IMR-90 (cell line): ENCODE results near the gene IQSEC1. TPM values are rescaled to one million over a fixed set of nuclear protein-coding genes. Genes with fewer than 3 reads are reported as not detected.

Experiments
- ATAC-seq: fragments of 200-7000 bp; cut with Tn5 transposase; 2 replicates; pipeline ENCODE4 v1.9.1; 2020; ENCODE audit warnings: low read depth, mild to moderate bottlenecking, moderate library complexity
- BruUV-seq: library from RNA; stranded (reverse); fragments of 400-500 nt; replicated peaks from 2 replicates; lab custom pipeline; 2021; lab: Mats Ljungman, UMichigan
- CTCF ChIA-PET: fragments of 300-600 bp; formaldehyde crosslinking; extraction: SDS; loops from one replicate; lab custom pipeline; 2021; ENCODE audit warnings: antibody characterized with exemption; lab: Yijun Ruan, JAX
- POLR2A ChIA-PET: fragments of 300-600 bp; sonication (Branson Sonifier 250); formaldehyde crosslinking; loops from one replicate; lab custom pipeline; 2022; ENCODE audit warnings: antibody characterized with exemption; ENCODE audit not compliant: unreplicated experiment; lab: Charles Lee
- DNase-seq: peaks from one replicate; pipeline ENCODE4 v3.0.0; 2013
- H2AFZ ChIP-seq: replicated peaks from 2 replicates; pipeline ENCODE3; 2013; ENCODE audit warnings: low read length, mild to moderate bottlenecking; ENCODE audit not compliant: poor library complexity
- H2AK5ac ChIP-seq: 2 replicates; pipeline ENCODE4 v1.6.1; 2013; ENCODE audit warnings: low read depth, low read length, inconsistent platforms
- H2AK9ac ChIP-seq: replicated peaks from 2 replicates; pipeline ENCODE3; 2013; ENCODE audit warnings: mild to moderate bottlenecking, low read depth, low read length, moderate library complexity; ENCODE audit not compliant: poor library complexity
- H2BK120ac ChIP-seq: 2 replicates; pipeline ENCODE4 v1.6.1; 2013; ENCODE audit warnings: low read depth, low read length, inconsistent platforms
- H2BK15ac ChIP-seq: 3 replicates; pipeline ENCODE4 v1.6.1; 2013; ENCODE audit warnings: low read depth, low read length, inconsistent platforms
- H2BK20ac ChIP-seq: 2 replicates; pipeline ENCODE4 v1.6.1; 2013; ENCODE audit warnings: low read depth, mild to moderate bottlenecking, inconsistent platforms, low read length, moderate library complexity
- H2BK5ac ChIP-seq: 2 replicates; pipeline ENCODE4 v1.6.1; 2013; ENCODE audit warnings: mild to moderate bottlenecking, low read depth, low read length, inconsistent platforms; ENCODE audit not compliant: poor library complexity, severe bottlenecking
- H3K14ac ChIP-seq: replicated peaks from 2 replicates; pipeline ENCODE4 v1.6.1; 2013; ENCODE audit warnings: low read depth, low read length, inconsistent platforms
- H3K18ac ChIP-seq: 2 replicates; pipeline ENCODE4 v1.6.1; 2013; ENCODE audit warnings: low read depth, low read length, control low read depth
- H3K23ac ChIP-seq: 2 replicates; pipeline ENCODE4 v1.6.1; 2013; ENCODE audit warnings: low read depth, low read length, inconsistent platforms
- H3K27ac ChIP-seq: 2 replicates; pipeline ENCODE4 v1.5.1; 2013; ENCODE audit warnings: mild to moderate bottlenecking, control low read depth, low read length; ENCODE audit not compliant: insufficient read depth
- H3K27me3 ChIP-seq: 2 replicates; pipeline ENCODE4 v1.6.1; 2013; ENCODE audit warnings: low read length; ENCODE audit not compliant: control insufficient read depth, insufficient read depth
- H3K36me3 ChIP-seq: 2 replicates; pipeline ENCODE4 v1.6.1; 2013; ENCODE audit warnings: low read length, mixed read lengths; ENCODE audit not compliant: control insufficient read depth, insufficient read depth
- H3K4ac ChIP-seq: 2 replicates; pipeline ENCODE4 v1.6.1; 2013; ENCODE audit warnings: low read depth, low read length, inconsistent platforms
- H3K4me1 ChIP-seq: 2 replicates; pipeline ENCODE4 v1.6.1; 2013; ENCODE audit warnings: low read length, mixed read lengths; ENCODE audit not compliant: control insufficient read depth, insufficient read depth
- H3K4me2 ChIP-seq: 2 replicates; pipeline ENCODE4 v1.6.1; 2013; ENCODE audit warnings: low read depth, mild to moderate bottlenecking, control low read depth, low read length, moderate library complexity
- H3K4me3 ChIP-seq: 2 replicates; pipeline ENCODE4 v1.5.1; 2013; ENCODE audit warnings: low read depth, mild to moderate bottlenecking, control low read depth, low read length, moderate library complexity; ENCODE audit not compliant: insufficient read depth
- H3K56ac ChIP-seq: 2 replicates; pipeline ENCODE4 v1.6.1; 2013; ENCODE audit warnings: low read length, inconsistent platforms; ENCODE audit not compliant: insufficient read depth; ENCODE audit errors: extremely low read depth
- H3K79me1 ChIP-seq, 2 experiments: 2 replicates each; pipeline ENCODE4 v1.6.1; 2013; ENCODE audit warnings: low read length in 2 of 2, inconsistent platforms in 1 of 2, low read depth in 1 of 2
- H3K9ac ChIP-seq: 2 replicates; pipeline ENCODE4 v1.6.1; 2013; ENCODE audit warnings: low read depth, low read length, control low read depth
- H3K9me1 ChIP-seq: 2 replicates; pipeline ENCODE4 v1.6.1; 2013; ENCODE audit warnings: low read length, inconsistent platforms; ENCODE audit not compliant: insufficient read depth
- H3K9me3 ChIP-seq: 2 replicates; pipeline ENCODE4 v1.6.1; 2013; ENCODE audit warnings: low read length; ENCODE audit not compliant: control insufficient read depth, insufficient read depth
- H4K20me1 ChIP-seq: 2 replicates; pipeline ENCODE4 v1.6.1; 2013; ENCODE audit warnings: low read length, inconsistent platforms; ENCODE audit not compliant: insufficient read depth
- H4K5ac ChIP-seq: 2 replicates; pipeline ENCODE4 v1.6.1; 2013; ENCODE audit warnings: mild to moderate bottlenecking, low read depth, low read length, control low read depth
- H4K8ac ChIP-seq, 2 experiments: 2 replicates each; pipeline ENCODE4 v1.6.1; 2013; ENCODE audit warnings: low read depth in 2 of 2, low read length in 2 of 2, control low read depth in 1 of 2, inconsistent platforms in 1 of 2
- H4K91ac ChIP-seq: 2 replicates; pipeline ENCODE4 v1.6.1; 2013; ENCODE audit warnings: low read depth, low read length, inconsistent platforms; ENCODE audit not compliant: insufficient read depth
- BHLHE40 ChIP-seq: fragments of 150-350 bp; IDR thresholded peaks from 2 replicates; pipeline ENCODE4 v1.6.1; 2016; ENCODE audit warnings: mild to moderate bottlenecking, low read depth, low read length
- CEBPB ChIP-seq: IDR thresholded peaks from 2 replicates; pipeline ENCODE4 v1.6.1; 2012; ENCODE audit warnings: low read depth, low read length, improper control_type of control experiment
- CHD1 ChIP-seq: IDR thresholded peaks from 2 replicates; pipeline ENCODE4 v1.6.1; 2012; ENCODE audit warnings: low read depth, low read length, improper control_type of control experiment
- CTCF ChIP-seq: conservative IDR thresholded peaks from 2 replicates; pipeline ENCODE4 v1.5.1; 2012; ENCODE audit warnings: mild to moderate bottlenecking, low read depth, low read length, improper control_type of control experiment
- FOS ChIP-seq: fragments of 150-350 bp; IDR thresholded peaks from 2 replicates; pipeline ENCODE4 v1.6.1; 2016; ENCODE audit warnings: low read depth, low read length
- MAFK ChIP-seq: IDR thresholded peaks from 2 replicates; pipeline ENCODE4 v1.6.1; 2012; ENCODE audit warnings: low read depth, low read length, improper control_type of control experiment
- MAZ ChIP-seq: IDR thresholded peaks from 2 replicates; pipeline ENCODE4 v1.6.1; 2012; ENCODE audit warnings: low read depth, mild to moderate bottlenecking, low read length, improper control_type of control experiment, moderate library complexity, borderline replicate concordance
- MXI1 ChIP-seq: IDR thresholded peaks from 2 replicates; pipeline ENCODE4 v1.6.1; 2012; ENCODE audit warnings: low read depth, mild to moderate bottlenecking, low read length, moderate library complexity, borderline replicate concordance
- NFE2L2 ChIP-seq: fragments of 150-350 bp; IDR thresholded peaks from 2 replicates; pipeline ENCODE4 v1.6.1; 2016; ENCODE audit warnings: low read depth, mild to moderate bottlenecking, low read length
- POLR2A ChIP-seq: IDR thresholded peaks from 2 replicates; pipeline ENCODE4 v1.6.1; 2012; ENCODE audit warnings: mild to moderate bottlenecking, low read depth, low read length
- RAD21 ChIP-seq: IDR thresholded peaks from 2 replicates; pipeline ENCODE4 v1.6.1; 2012; ENCODE audit warnings: low read length, improper control_type of control experiment
- RCOR1 ChIP-seq: IDR thresholded peaks from 2 replicates; pipeline ENCODE4 v1.6.1; 2012; ENCODE audit warnings: mild to moderate bottlenecking, low read length, improper control_type of control experiment; ENCODE audit not compliant: insufficient replicate concordance
- RFX5 ChIP-seq: IDR thresholded peaks from 2 replicates; pipeline ENCODE4 v1.8.0; 2012; ENCODE audit warnings: low read depth, mild to moderate bottlenecking, low read length, moderate library complexity
- SMC3 ChIP-seq: fragments of 150-350 bp; IDR thresholded peaks from 2 replicates; pipeline ENCODE4 v1.6.1; 2016; ENCODE audit warnings: low read depth, mild to moderate bottlenecking, antibody characterized with exemption, low read length, moderate library complexity
- WGBS, 2 experiments: methylation state at CpG; one replicate each; pipeline versions ENCODE4 v1.1.5 to v1.1.7; 2013; ENCODE audit warnings: missing lambda C conversion rate in 2 of 2; ENCODE audit not compliant: insufficient read length in 1 of 2; ENCODE audit errors: extremely low coverage in 2 of 2; 5-methylcytosine and 5-hydroxymethylcytosine counted together
- dilution Hi-C: fragments of 300-500 bp; cut with HindIII; formaldehyde crosslinking; loops from one replicate; pipeline ENCODE4 v1.14.3; 2018; ENCODE audit warnings: low sequenced_read_pairs; ENCODE audit not compliant: unreplicated experiment
- in situ Hi-C: fragments of 300-500 bp; cut with MboI; formaldehyde crosslinking; loops from 3 replicates; pipeline ENCODE4 v1.14.3; 2019; ENCODE audit warnings: low sequenced_read_pairs, inconsistent platforms, mixed read lengths
- intact Hi-C: fragments of 100-400 bp; cut with micrococcal nuclease; formaldehyde crosslinking; loops from 2 replicates; pipeline ENCODE4 v1.10.0; 2022
- polyA plus RNA-seq, 3 experiments: library from polyadenylated mRNA; depleted of rRNA; stranded (reverse); fragments of >200 nt; gene quantifications; 2 replicates each; pipeline ENCODE4 v1.2.3, GENCODE V29; 2012; ENCODE audit warnings: low replicate concordance in 1 of 3
- total RNA-seq: library from RNA; depleted of rRNA; stranded (reverse); fragments of >200 nt; gene quantifications from 2 replicates; pipeline ENCODE4 v1.2.3, GENCODE V29; 2012
- TF ChIP-seq, protein P1 (sequence below): fragments of 150-350 bp; IDR thresholded peaks from 2 replicates; pipeline ENCODE4 v1.6.1; 2017; ENCODE audit warnings: mild to moderate bottlenecking, antibody characterized with exemption, low read length, low read depth
- TF ChIP-seq, protein P2 (sequence below): fragments of 150-350 bp; IDR thresholded peaks from 2 replicates; pipeline ENCODE4 v1.6.1; 2016; ENCODE audit warnings: low read depth, mild to moderate bottlenecking, low read length, moderate library complexity, borderline replicate concordance

IQSEC1 gene
- total and polyA plus RNA-seq, 2 of the 4 experiments (the other 2 are of a cell fraction), result 5.9 to 11.9 TPM

DNA sequence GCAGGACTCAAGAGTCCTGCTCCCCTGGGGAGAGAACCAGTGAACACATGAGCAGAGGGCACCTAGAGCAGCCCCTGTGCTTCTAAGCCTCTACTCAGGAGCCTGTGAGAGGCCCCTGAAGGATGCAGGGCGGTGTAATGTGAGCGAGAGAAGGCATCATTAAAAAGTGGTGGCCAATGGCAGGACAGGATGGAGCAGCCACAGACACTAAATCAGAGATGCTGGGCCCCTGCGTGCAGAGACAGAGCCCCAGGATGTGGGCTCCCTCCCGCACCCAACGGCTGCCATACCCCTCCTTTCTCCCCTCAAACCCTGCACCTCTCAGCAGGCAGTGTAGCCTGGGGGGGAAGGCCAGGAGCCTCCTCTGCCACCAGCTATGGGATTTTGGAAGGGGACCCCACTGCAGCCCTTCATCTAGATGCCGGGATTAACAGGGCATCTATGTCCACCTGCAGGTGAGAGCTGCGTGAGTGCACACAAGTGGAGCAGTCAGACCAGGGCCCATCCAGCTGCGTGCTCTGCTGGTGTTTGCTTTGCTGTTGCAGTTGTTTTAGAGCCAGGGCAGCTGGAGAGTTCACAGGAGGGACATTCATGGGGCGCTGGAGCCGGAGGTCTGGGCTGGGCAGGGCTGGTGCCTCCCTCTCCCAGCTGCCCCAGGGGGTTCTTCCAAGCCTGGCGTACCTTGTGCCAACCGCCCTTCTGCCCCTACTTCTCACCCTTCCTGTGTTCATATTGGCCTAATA, 5.1 kb upstream of the IQSEC1 start:
- H4K8ac ChIP-seq, result no peak overlapping the region
- no peaks in the 10 kb centered on the region for H3K4me1 ChIP-seq
- ATAC-seq, result no peak; the same call in 1 of the 2 replicates
- no peak overlapping the region for H3K4ac ChIP-seq
- H3K36me3 ChIP-seq, result no peaks in the 10 kb centered on the region
- CTCF ChIA-PET, result no interaction called here
- no peak overlapping the region for H2BK5ac ChIP-seq
- POLR2A ChIA-PET, result no interaction called here
- no peak overlapping the region for H4K91ac ChIP-seq
- H3K27ac ChIP-seq, result no peak overlapping the region
- TF ChIP-seq POLR2A (no peak), FOS (no peak), RAD21 (no peak), MXI1 (no peak), CHD1 (no peak), RCOR1 (no peak), CTCF (no peak), CEBPB (no peak), NFE2L2 (no peak), BHLHE40 (no peak), SMC3 (no peak), RFX5 (no peak), MAFK (no peak), MAZ (no peak)
- TF ChIP-seq, protein P1, sequence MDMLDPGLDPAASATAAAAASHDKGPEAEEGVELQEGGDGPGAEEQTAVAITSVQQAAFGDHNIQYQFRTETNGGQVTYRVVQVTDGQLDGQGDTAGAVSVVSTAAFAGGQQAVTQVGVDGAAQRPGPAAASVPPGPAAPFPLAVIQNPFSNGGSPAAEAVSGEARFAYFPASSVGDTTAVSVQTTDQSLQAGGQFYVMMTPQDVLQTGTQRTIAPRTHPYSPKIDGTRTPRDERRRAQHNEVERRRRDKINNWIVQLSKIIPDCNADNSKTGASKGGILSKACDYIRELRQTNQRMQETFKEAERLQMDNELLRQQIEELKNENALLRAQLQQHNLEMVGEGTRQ, result no peak
- TF ChIP-seq, protein P2, sequence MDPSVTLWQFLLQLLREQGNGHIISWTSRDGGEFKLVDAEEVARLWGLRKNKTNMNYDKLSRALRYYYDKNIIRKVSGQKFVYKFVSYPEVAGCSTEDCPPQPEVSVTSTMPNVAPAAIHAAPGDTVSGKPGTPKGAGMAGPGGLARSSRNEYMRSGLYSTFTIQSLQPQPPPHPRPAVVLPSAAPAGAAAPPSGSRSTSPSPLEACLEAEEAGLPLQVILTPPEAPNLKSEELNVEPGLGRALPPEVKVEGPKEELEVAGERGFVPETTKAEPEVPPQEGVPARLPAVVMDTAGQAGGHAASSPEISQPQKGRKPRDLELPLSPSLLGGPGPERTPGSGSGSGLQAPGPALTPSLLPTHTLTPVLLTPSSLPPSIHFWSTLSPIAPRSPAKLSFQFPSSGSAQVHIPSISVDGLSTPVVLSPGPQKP, result no peak
- H3K79me1 ChIP-seq, result no peaks in the 10 kb centered on the region
- no peak overlapping the region for H2AK5ac ChIP-seq
- H3K4me3 ChIP-seq, result no peak overlapping the region
- H3K14ac ChIP-seq, result no peak overlapping the region
- WGBS, 2 experiments, result 11% methylated on average over 3 of the region's 12 CpGs; no CpG with 5 or more reads in 1 of the 2 experiments
- no peak overlapping the region for H2AK9ac ChIP-seq
- H3K9me1 ChIP-seq, result no peaks in the 10 kb centered on the region
- no peak for DNase-seq
- no peak overlapping the region for H2BK120ac ChIP-seq
- H3K9me3 ChIP-seq, result peaks cover 3% of the 10 kb centered on the region; the same call in 1 of the 2 replicates
- H2AFZ ChIP-seq, result peak overlapping the region; percentile 21
- no peak overlapping the region for H3K23ac ChIP-seq
- H3K4me2 ChIP-seq, result no peak overlapping the region
- BruUV-seq, result no TSS peak
- no peak overlapping the region for H3K56ac ChIP-seq
- H4K5ac ChIP-seq, result no peak overlapping the region
- no peak overlapping the region for H3K18ac ChIP-seq
- no peaks in the 10 kb centered on the region for H4K20me1 ChIP-seq
- H2BK15ac ChIP-seq, result no peak overlapping the region
- dilution Hi-C loops, result no loop called here
- no peak overlapping the region for H2BK20ac ChIP-seq
- intact Hi-C loops, result no loop called here
- H3K9ac ChIP-seq, result no peak overlapping the region
- in situ Hi-C loops, result no loop called here
- H3K27me3 ChIP-seq, result peaks cover 76% of the 10 kb centered on the region
